ENCODE data around the gene ZNF653. TPM values are rescaled to one million over a fixed set of nuclear protein-coding genes. Genes with fewer than 3 reads are reported as not detected.

The ZNF653 gene
- total RNA-seq, 3 donors from 2014 or later (not counting 1 experiment from before 2014, with no cell fraction given), result 9.9 to 15.4 (median 10.8) TPM

- Histone ChIP-seq H3K27me3 (ENCODE audit: control insufficient read depth, insufficient read depth, low read length) (peaks cover 24% of the 10 kb centered on the region), H3K27ac (ENCODE audit: low read length) (no peak overlapping the region), H3K36me3 (ENCODE audit: control insufficient read depth, insufficient read depth, low read length) (peaks cover 2% of the 10 kb centered on the region), H3K4me1 (ENCODE audit: control insufficient read depth, insufficient read depth, low read length) (peaks cover 33% of the 10 kb centered on the region), H3K9me3 (ENCODE audit: control insufficient read depth, insufficient read depth, low read length) (no peaks in the 10 kb centered on the region), H3K4me3 (ENCODE audit: low read length) (peak overlapping the region; percentile 5)
- Mint-ChIP-seq H3K9me3 (no peaks in the 10 kb centered on the region), H3K27me3 (ENCODE audit: low read depth in 2 of 2) (peaks cover 24 to 31% of the 10 kb centered on the region in 2 donors), H3K27ac (peak overlapping the region; percentile 31 to 89), H3K4me3 (peak overlapping the region; percentile 77), H3K4me1 (peaks cover 15 to 30% of the 10 kb centered on the region in 2 donors), H3K36me3 (no peaks in the 10 kb centered on the region)
- peak; percentile 45 to 73 for DNase-seq
- intact Hi-C loops (cut with micrococcal nuclease), result loop anchor here (1.0 to 5.0 kb wide), 3 partner anchors 100 to 354 kb away; no protein-coding TSS in a partner anchor
- WGBS (ENCODE audit: insufficient coverage), result 6% methylated on average over 50 of the region's 50 CpGs
- no peak for TF ChIP-seq CTCF (IDR thresholded peaks at IDR 0.05)
- ATAC-seq, result peak; percentile 58 to 61 (median 58)
These were observed 23.9 kb downstream of the ZNF653 start for GRCh38 chr19:11481534-11482383.

GRCh38 chr19:11480715-11481533, 24.7 kb downstream of the ZNF653 start, which contains the start of gene ELAVL3:
Gene ELAVL3, minus strand, starts transcription at chr19:11481046. Its CDS starts 438 bp downstream, at chr19:11480608.
- no peaks in the 10 kb centered on the region for H3K9me3 ChIP-seq (ENCODE audit: control insufficient read depth, insufficient read depth, low read length)
- peaks cover 2% of the 10 kb centered on the region for H3K36me3 ChIP-seq (ENCODE audit: control insufficient read depth, insufficient read depth, low read length)
- no peak within 1 kb of the TSS for H3K4me3 ChIP-seq (ENCODE audit: low read length)
- Mint-ChIP-seq H3K4me1 (peaks cover 15 to 30% of the 10 kb centered on the region in 2 donors), H3K9me3 (no peaks in the 10 kb centered on the region), H3K27me3 (ENCODE audit: low read depth in 2 of 2) (peaks cover 28 to 31% of the 10 kb centered on the region in 2 donors), H3K36me3 (no peaks in the 10 kb centered on the region), H3K27ac (peak within 1 kb of the TSS in 1 of 2 donors; percentile 89), H3K4me3 (peak within 1 kb of the TSS; percentile 25)
- DNase-seq, result peak in 1 of 2 donors; percentile 38
- no peak for ATAC-seq
- 22% methylated on average over 71 of the region's 77 CpGs for WGBS (ENCODE audit: insufficient coverage)
- peaks cover 24% of the 10 kb centered on the region for H3K27me3 ChIP-seq (ENCODE audit: control insufficient read depth, insufficient read depth, low read length)
- no peak for TF ChIP-seq CTCF (IDR thresholded peaks at IDR 0.05)
- H3K4me1 ChIP-seq (ENCODE audit: control insufficient read depth, insufficient read depth, low read length), result peaks cover 33% of the 10 kb centered on the region
- no peak within 1 kb of the TSS for H3K27ac ChIP-seq (ENCODE audit: low read length)
- intact Hi-C loops (cut with micrococcal nuclease), result loop anchor here (5.0 kb wide), 1 partner anchor 354 kb away; no protein-coding TSS in a partner anchor

- intact Hi-C loops (cut with micrococcal nuclease), result loop anchor here (5.0 kb wide), 1 partner anchor 353 kb away; no protein-coding TSS in a partner anchor
- H3K9me3 ChIP-seq (ENCODE audit: control insufficient read depth, insufficient read depth, low read length), result no peaks in the 10 kb centered on the region
- Mint-ChIP-seq H3K4me1 (peaks cover 15 to 27% of the 10 kb centered on the region in 2 donors), H3K36me3 (no peaks in the 10 kb centered on the region), H3K4me3 (no peak overlapping the region), H3K9me3 (no peaks in the 10 kb centered on the region), H3K27ac (no peak overlapping the region), H3K27me3 (ENCODE audit: low read depth in 2 of 2) (peaks cover 29 to 31% of the 10 kb centered on the region in 2 donors)
- no peak for TF ChIP-seq CTCF (IDR thresholded peaks at IDR 0.05)
- no peak overlapping the region for H3K27ac ChIP-seq (ENCODE audit: low read length)
- no peak overlapping the region for H3K4me3 ChIP-seq (ENCODE audit: low read length)
- peaks cover 2% of the 10 kb centered on the region for H3K36me3 ChIP-seq (ENCODE audit: control insufficient read depth, insufficient read depth, low read length)
- no peak for ATAC-seq
- peaks cover 33% of the 10 kb centered on the region for H3K4me1 ChIP-seq (ENCODE audit: control insufficient read depth, insufficient read depth, low read length)
- peaks cover 24% of the 10 kb centered on the region for H3K27me3 ChIP-seq (ENCODE audit: control insufficient read depth, insufficient read depth, low read length)
- 11% methylated on average over 86 of the region's 86 CpGs for WGBS (ENCODE audit: insufficient coverage)
- no peak for DNase-seq
These were observed 25.5 kb downstream of the ZNF653 start for GRCh38 chr19:11479898-11480714.
